GM18873 (cell line): ENCODE measurements around the gene ZNF334.

Source experiments
- ATAC-seq: cut with Tn5 transposase; IDR thresholded peaks from one replicate; pipeline ENCODE4 v1.9.1; 2021; ENCODE audit warnings: mild to moderate bottlenecking, moderate library complexity, moderate number of reproducible peaks; ENCODE audit not compliant: unreplicated experiment, low FRiP score

ZNF334 gene

DNA sequence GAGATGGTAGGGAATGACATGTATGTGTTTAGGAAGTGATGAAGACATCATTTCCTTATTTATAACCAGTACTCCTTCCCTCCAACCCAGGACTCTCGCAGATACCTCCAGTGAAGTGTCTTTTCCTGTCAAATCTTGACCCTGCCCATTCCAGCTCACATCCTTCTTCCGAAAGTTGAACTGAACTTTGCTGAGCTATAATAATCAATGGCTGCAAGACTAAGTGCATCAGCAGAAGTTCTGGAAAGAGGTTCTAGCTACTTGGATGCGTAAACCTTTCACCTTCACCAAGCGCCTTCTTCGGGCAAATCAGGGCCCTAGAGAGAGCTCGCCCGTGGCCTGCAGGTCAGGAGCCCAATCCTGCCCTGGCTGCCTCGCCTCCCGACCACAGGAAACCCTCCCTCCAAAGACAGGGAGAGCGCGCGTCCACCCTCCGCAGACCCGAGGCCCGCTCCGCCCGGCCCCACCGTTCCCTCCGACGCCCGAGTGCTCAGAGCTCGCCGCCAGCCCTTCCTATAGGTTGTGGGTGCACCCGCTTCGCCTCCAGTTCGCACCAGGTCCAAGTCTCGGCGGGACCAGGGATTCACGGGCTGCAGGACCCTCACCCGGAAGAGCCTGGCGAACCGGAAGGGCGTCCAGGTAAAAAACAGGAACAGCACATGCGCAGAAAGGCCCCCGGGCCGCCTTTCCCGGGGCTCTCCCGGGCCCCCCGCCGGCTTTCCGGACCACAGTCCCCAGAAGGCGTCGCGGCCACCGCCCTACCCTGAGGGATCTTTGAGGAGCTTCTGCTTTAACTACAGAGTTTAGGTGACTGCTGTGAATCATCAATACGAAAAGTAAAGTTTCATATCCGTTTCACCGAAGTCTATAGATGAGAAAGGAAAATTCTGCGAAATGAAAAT is at the start of gene ZNF334:
TSS of gene ZNF334 (minus strand) at position 617 of the 902 bp plus-strand sequence. CDS start 1,457 bp downstream, outside the sequence.
- no peak for ATAC-seq

DNA sequence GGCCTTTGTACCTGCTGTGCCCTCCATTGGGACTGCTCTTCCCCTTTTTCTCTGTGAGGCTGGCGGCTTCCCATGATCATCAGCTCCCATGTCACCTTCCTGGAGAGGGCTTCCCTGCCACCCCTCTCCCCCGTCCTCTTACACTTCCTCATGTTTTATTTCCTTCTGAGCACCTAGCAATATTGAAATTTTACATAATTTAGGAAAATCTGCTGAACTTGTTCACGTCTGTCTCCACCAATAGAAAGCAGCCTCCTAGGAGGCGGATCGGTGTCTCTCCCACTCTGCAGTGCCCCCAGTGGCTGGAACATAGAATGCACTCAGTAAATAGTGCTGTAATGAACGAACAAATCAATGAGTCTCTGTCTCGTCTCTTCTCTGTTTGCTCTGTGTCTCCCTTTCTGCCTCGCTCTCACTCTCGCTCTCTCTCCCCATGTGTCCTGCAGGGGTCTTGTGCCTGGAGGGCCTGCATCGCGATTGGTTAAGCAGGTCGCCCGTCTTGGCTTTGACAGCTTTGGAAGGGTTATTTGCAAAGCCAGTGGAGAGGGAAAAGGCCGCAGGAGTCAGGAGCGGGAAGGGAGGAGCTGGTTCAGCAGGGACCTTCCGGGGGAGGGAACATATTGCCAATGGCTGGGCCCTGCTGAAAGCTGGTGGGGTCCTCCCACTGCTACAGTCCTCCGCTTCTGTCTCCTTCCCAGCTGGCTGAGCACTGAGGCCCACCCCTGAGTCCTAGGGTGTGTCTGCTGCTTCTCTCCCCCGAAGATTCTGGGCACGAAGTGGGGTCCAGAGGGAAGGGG is 49.2 kb upstream of the ZNF334 start:
- no peak for ATAC-seq

DNA sequence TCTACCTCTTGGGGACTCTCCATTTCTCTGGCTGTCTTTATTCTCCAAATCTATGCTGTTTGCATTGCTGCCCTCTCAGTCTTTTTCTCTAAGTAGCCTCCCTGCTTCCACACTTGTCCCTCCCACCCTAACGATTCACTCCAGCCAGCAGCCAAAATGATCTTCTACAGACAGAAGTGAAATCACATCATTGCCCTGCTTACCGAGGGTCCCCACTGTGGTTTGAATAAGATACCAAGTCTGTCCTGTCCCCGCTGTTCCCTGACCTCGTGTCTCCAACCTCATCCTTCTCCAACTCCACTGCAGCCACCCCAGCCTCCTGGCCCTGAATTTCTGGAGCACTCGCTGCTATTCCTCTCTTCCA is 48.6 kb upstream of the ZNF334 start:
- ATAC-seq = no peak

DNA sequence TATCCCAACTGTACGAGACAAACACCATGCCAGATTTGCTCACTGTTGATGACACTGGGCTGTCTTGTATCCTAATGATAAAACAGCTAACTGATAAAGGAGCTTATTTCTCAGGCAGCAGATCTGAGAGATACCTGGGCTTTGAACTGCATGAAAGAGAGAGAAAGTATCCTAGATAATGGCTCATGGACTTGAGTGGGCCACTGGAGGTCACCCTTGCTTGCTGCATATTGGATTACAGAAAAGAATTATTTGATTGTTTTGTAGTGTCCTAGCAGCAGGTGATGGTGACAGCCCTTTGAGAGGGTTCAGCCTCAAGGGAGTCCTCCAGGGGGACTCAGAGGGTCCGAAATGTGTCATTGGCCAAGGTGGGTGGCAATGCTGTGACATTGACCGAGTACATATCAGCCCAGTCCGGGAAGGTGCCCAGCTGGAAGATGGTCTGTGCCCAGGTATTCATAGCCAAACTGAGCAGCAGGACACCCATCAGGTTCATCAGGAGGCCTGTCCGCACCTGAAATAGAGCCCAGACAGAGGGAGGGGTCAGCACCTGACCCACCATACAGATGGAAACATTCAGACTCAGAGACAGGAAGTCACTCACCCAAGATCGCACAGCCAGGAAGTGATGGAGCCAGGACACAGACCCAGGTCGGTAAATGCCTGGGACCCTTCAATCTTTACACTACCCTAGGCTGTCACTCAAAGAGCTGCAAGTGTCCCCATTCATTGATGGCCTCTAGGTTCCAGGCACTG is 46.5 kb upstream of the ZNF334 start:
- ATAC-seq = no peak

DNA sequence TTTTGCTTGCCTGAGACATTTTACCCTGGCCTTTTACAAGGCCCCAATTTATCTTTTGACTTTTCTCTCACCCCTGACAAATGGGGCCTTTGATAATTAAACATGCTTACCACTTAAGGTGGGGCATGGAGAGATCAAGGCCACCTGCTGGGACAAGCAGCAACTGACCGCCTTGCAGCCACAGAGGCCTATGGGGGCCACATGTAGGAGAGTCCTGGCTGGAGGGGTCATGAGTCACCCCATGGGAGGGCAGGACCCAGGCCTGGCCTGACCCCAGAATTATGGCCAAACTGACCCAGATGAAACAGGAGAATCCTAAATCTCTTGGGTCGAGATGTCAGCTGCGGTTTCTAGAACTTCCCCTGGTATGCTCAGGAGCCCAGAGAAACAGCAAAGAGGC is 45.6 kb upstream of the ZNF334 start:
- ATAC-seq = no peak

DNA sequence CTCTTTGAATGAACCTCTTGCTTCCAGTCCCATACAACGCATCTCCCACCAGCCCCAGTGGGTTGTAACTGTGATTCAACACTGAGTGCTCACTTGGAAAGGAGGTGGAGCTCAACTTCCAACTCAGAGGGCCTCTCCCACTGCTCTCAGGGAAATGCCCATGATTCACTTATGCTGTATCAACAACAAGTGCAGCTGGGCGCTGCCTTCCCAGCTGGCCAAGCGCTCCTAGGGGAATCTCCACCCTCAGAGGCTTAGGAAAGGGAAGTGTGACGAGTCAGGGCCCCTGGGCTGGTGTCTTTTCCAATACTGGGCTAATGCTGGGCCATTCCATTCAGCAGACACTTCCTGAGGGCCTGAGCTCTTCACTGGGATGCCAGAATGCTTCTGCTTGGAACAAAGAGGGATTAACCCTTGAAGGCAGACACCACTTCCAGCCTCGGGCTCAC is 45.2 kb upstream of the ZNF334 start:
- ATAC-seq = no peak

DNA sequence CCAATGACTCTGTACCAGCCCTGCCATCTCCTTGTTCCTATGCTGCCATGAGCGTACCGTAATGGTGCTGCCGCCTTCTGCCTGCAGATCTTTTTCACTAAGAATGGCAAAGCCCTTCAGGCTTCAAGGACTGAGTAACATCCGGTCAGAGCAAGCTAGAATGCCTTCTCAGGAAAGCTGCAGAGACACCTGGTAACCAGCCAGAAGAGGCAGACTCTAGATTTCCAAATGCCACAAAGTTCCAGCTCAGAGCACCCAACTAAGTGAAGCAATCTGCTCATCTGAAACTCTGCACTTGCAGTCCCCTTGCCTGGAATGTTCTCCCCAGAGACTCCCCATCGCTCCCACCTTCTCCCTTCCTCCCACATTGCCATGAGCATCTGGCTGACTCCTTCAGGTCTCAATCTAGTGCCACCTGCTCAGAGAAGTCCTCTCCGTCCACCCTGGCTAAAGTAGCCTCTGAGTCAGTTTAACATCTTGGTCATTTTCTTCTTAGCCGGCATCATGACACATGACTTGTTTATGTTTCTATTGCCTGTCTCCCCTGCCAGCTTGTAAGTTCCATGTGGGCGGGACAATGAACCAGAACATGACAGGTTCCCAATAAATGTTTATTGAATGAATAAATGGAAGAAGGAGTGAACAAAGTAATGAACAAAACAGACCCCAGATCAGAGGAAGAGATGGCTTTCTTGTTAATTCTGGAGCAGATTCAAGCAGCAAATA is 44.0 kb upstream of the ZNF334 start:
- ATAC-seq = no peak

DNA sequence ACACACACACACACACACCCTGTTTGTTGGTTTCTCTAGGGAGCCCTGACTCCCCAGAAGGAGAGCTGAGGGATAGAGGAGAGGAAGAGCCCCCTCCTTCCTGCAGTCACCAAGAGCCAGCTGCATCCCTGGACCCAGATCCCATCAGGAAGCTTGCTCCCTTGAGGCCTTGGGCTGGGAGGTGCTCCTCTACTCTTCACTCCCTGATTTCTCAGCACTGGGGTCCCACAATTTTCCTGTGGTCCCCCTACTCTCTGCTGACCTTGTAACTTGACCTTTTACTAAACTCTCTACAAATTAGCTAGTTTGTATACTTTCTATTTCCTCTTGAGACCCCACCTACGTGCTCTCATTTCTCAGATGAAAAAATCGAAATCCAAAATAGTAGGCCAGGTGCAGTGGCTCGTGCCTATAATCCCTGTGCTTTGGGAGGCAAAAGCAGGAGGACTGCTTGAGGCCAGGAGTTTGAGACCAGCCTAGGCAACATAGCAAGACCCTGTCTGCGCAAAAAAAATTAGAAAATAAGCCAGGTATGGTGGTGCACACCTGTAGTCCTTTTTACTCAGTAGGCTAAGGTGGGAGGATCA is 42.1 kb upstream of the ZNF334 start:
- ATAC-seq = no peak

DNA sequence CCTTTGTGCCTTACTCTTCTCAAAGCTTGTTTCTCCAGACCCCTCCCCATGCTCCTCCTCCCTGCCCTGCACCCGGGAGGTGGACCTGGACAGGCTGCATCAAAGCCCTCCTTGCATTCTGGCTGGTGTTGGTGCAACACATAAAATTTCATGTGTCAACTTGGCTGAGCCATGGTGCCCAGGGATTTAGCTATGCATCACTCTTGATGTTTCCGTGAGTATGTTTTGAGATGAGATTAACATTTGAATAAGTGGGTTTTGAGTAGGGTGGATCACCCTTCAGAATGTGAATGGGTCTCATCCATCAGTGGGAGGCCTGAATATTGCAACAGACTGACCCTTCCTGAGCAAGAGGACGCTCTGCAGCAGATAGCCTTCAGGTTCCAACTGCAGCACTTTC is 41.5 kb upstream of the ZNF334 start:
- no peak for ATAC-seq

DNA sequence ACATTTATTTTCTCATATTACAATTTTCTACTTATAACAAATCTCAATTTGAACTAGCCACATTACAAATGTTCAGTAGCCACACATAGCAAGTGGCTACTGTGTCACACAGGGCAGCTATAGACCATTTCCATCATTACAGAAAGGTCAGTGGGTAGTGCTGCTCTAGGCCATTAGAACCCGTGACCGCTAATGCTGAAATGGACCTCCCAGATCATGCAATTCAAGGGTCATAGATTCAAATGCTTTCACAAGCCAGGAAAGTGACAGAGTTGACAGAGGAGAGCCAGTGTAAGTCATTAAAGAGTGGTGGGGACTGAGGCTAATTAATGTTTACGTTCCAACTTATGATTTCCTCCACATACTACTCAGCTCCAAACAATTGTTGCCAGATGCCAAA is 40.6 kb upstream of the ZNF334 start:
- no peak for ATAC-seq

DNA sequence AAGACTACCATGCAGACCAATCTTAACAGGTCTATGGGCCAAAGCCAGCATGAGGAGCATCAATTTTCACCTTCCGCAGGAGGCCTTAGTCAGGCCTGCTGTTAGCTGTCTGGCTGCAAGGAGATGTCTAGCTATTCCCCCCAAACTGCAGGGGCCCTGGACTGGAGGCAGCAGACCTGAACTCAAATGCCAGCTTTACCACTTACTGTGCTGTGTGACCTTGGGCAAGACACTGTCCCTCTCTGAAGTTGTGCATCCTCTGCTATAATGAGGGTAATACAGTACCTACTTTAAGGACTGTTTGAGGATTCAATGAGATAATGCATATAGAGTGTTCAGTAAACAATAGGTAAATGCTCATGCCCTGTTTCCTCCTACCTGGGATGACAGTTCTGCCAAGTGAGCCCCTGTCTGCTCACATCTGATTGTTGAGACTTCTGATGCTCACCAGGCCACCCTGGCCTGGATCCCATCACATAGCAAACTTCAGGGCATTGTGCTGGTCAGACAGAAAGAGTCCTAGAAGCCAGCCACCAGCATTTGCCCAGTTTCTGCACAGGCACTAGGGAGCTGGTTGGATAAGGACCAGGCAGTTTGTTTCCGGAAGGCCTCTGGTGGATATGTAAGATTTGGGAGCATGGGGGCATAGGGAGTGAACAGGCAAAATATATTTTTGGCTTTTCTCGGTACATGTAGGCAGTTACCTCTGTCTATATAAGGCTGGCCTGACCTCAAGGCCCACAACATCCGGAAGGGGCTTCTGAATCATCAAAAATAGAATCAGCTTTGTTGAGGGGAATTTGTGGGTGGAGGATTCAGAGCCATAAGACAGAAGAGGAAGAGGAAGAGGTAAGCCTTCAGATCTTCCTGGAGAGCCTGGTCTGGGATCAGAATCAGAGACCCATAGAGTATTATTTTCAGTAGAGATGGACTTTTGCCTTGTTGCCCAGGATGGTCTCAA is 39.4 kb upstream of the ZNF334 start:
- peak; percentile 73 for ATAC-seq

DNA sequence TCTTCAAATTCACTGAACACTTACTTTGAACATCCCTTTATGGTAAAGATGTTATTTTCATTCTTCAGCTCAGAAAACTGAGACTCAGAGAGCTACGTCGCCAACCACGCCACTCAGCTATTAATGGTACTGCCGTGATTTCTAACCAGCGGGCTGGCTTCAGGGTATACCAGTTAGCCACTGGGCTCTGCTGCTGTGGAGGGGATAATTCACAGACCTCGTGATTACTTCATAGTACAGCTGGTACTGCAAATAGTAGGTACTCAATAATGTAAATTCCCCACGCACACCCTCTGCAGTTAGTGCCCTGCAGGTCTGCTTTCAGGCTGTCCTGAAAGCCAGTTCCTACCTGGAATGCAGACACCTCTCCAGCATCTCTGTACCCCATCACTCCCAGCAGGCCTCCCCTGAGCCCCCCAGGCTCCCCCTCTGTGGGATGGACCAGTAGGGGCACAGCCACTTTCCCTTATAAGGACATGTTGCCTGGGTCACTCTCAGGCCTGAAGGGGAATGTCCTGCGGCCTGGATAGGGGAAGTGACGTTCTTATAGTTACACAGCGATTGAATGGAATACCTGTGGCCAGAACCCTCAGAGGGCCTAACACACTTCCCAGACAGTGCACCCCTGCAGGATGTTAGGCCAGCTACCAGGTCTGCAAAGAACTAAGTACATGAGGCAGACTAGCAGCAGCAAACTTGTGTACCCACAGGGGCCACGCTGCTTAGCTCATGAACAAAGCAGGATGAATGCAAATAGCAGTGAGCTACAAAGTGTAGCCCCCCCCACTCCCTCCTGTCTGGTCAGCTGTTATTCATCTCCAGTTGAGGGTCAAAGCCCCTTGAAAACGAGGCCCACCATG is 38.4 kb upstream of the ZNF334 start:
- ATAC-seq = no peak

DNA sequence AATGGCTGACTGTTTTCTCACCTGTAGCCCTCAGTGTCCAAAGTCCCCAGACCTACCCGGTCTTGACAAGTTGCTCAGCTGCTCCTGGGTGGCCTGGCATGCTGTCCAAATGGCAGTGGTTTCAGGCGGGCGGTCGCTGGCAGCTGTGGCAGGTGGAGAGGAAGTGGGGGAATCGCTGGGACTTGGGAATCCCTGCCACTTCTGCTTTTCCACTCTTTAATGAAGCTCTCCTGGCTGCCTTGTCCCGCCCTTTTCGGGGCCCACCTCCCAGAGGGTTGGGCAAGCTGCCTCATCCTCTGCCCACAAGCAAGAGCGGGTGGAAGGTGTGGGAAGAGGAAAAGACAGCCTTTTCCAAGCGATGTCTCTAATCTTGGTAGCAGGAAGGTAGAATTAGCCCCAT is 37.1 kb upstream of the ZNF334 start, which contains the start of gene OCSTAMP:
TSS of gene OCSTAMP (minus strand) at position 194 of the 400 bp plus-strand sequence. CDS start at position 100, 94 bp downstream.
- no peak for ATAC-seq

DNA sequence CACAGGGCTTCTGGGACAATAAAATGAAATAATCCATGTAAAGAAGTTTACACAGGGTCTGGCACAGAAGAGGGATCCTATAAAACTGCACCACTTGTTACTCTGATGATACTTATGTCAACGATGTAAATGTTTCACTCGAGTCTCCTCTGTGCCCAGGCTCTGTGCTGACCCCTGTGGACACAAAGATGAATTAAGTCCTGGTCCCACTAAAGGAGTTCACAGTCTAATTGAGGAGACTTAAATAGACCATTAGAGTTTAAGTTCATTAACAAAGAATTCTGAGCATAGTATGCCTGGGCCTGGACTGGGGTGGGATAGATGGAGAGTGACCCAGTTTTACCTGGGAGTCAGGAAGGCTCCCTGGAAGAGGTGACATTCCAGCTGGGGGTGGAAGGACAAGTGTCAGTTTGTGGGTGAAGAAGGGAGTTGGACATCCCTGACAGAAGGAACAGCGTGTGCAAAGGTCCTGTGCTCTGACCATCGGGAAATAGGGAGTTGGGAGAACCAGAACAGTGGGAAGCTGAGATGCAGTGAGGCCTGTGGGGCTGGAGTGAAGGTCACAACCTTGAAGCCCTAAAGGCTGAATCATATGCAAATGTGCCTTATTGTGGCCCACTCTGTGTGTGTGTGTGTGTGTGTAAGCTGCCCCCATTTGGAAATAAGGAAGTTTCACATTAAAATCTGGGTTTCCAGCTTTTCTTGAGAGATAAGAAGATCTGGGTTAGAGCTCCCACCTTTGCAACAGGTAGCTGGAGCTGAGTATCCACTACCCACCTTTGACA is 36.0 kb upstream of the ZNF334 start:
- no peak for ATAC-seq

DNA sequence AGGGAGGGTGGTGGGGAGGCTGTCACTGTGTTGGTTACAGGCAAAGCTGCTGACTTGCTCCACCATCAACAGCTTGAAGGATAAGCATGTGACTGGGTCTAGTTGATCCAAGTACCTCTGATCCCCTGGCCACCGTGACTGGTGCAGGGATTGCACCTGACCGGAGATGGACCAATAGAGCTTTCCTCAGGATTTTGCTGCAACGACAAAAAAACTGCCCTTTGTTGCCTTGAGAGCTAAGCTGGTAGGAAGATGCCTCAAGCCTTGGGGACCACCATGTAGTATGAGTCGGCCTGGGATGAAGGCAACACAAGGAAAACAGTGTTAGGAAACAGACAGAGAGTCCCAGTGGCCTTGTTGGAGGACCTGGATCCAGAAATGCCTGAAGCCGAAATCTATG is 35.3 kb upstream of the ZNF334 start:
- ATAC-seq = no peak

DNA sequence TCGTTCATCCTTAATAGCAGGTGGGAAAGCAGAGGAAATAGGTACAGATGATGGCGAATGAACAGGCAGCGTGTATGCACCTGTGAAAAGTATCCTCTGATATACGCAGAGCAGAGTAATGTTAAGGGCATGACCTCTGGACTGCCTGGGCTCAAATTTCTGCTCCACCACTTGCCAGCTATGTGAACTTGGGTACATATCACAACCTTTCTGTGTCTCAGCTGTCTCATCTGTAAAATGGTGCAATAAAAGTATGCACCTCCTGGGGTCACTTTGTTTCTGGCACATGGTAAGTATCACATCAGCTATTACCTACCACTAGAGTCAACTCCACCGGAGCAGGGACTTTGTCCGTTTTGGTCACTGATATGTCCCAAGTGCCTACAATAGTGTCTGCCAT is 34.6 kb upstream of the ZNF334 start:
- no peak for ATAC-seq

DNA sequence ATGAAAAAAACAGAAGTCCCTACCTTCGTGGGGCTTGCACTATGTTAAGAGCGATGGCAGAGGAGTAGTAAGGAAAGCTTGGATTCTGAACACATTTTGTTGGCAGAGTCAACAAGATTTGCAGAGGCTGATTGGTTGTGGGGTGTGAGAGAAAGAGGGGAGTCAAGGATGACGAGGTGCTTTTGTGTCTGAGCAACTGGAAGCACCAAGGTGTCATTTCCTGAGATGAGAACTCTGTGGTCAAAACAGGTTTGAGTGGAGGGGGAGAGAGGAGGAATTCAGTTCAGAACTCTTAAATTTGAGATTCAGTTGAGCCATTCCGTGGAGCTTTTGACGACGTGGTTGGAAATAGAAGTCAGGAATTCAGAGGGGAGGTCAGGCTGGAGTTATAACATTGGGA is 33.6 kb upstream of the ZNF334 start:
- no peak for ATAC-seq
